Stimulated activated CD8-positive, alpha-beta memory T cell treated with anti-CD3 and anti-CD28 coated beads, Interleukin-7, amount 100 ng/mL, for 48 hours (primary cell): ENCODE measurements around the gene ARMC6.

ENCODE experiments used
- DNase-seq, 2 donors: peaks; one replicate each; pipeline ENCODE4 v3.0.0-alpha.2; 2020; ENCODE audit warnings: low read depth in 1 of 2; ENCODE audit errors: extremely low read depth in 1 of 2

Gene ARMC6

DNA sequence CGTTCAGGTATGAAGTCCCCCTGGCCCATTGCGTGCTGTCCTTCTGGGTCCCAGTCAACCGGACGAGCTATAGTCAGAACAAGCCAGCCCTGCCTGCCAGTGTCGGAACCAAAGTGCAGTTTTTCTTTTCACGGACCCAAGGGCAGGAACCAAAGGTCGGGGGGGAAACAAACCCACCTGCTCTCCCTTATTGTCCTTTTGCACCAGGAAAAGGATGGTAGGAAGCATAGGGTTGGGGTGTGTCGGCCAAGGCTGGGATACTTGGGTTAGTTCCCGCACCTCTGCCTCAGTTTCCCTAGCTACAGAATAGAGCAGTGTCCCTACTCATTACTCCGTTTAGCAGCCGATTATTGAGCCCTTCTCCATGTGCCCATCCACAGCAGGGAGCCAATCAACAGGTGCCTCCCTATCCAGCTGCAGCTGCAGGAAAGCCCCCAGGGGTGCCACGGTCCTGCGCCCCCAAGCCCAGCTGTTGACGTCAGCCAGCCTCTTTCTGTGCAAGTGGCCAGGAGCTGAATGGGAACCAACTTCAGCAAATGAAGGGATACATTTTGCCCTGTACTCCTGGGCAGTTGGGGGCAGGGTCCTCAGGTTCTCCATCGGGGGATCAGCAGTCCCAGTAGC lies 21.0 kb downstream of the ARMC6 start:
- DNase-seq: no peak

GRCh38 chr19:19054939-19055440 lies 21.6 kb downstream of the ARMC6 start:
- DNase-seq: no peak

DNA sequence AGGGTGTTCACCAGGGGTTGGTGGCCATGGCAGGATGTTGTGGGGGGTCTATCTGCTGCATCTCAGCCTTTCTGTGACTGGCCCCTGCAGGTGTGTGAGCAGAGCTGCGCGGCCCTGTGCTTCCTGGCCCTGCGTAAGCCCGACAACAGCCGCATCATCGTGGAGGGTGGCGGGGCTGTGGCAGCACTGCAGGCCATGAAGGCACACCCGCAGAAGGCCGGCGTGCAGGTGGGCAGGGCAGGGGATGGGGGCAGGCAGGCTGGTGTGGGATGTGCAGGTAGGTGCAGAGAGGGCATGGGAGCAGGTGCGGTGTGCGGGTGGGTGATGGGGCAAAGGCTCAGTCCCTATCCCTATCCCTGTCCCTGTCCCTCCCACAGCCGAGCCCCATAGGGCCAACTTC lies 22.3 kb downstream of the ARMC6 start:
- DNase-seq: no peak

- DNase-seq: no peak
Measured at GRCh38 chr19:19056636-19057275, 23.4 kb downstream of the ARMC6 start.

- no peak for DNase-seq
Measured at GRCh38 chr19:19057317-19057716, 23.9 kb downstream of the ARMC6 start.

DNA sequence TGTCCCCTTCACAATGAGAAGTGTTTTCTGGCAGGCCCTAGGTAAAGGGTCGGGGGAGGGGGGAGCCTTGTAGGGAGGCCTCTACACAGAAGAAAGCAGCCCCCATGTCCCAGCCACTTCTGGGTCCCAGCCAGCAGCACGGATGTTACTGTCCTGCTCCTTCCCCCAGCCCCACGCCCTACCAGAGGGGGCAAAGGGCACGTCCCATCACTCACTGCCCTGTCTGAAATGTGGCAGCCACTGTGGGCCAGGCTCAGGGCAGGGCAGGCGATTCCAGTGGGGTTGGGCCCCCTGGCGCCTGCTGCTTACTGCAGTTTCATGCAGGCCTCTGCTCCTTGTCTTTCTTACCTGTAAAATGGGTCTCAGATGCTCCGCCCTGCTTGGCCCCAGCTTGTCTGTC lies 24.3 kb downstream of the ARMC6 start:
- no peak for DNase-seq

GRCh38 chr19:19059018-19059836 lies 25.8 kb downstream of the ARMC6 start:
- no peak for DNase-seq

- DNase-seq: no peak
Measured at GRCh38 chr19:19059837-19060611, 26.6 kb downstream of the ARMC6 start.

DNA sequence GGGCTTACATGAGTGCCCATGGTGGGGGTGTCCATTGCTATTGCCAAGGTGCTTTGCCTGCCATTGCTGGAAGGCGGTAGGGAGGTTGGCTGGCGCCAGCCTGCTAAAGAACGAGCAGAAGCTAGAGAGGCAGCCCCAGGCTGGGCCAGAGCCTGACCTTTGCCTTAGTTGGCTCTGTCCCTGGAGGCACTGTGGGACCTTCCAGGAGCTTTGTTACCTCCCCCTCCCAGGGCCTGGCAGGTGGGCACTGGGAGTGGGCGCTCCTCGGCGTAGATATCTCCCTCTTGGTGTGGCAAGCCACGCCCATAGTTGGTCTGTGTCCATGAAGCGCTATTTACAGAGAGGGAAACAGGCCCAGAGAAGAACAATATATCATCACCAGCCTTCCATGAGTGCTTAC lies 28.1 kb downstream of the ARMC6 start:
- DNase-seq: no peak

DNA sequence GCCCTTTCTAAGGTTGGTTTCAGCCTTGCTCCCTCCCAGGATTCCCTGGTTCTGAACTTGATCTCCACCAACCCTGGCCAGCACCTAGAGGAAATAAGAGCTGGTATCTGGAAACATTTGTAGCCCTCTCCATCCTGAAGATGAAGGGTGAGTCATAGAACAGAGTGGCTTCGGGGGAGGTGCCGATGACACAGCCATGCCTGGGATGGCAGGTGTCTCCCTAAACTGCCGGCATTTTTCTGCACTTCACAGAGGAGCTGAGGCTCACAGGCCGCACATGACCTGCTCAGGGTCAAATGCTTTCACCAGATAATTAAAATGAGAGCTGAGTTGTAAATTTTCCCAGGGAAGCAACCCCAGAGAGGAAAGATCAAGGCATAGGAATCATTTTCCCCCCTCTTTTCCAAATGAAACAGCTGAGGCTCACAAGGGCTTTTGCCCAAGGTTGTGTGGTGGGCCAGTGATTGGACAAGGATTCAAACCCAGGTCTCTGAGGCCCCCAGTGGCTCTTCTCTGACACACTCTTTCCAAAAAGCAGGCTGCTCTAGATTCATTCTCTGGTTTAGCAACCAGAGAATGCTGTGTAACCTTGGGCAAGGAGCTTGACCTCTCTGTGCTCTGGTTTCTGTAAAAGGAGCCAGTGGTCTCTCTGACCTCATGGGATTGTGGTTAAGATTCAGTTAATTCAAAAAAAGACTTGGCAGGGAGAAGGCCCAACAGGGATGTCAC lies 29.2 kb downstream of the ARMC6 start:
- DNase-seq: no peak

- DNase-seq: peak; percentile 98 to 99
Measured at GRCh38 chr19:19063183-19064097, 30.0 kb downstream of the ARMC6 start, which contains the start of gene SLC25A42. Gene SLC25A42, plus strand, starts transcription at chr19:19063994. Its CDS starts 32,131 bp downstream, at chr19:19096125.

DNA sequence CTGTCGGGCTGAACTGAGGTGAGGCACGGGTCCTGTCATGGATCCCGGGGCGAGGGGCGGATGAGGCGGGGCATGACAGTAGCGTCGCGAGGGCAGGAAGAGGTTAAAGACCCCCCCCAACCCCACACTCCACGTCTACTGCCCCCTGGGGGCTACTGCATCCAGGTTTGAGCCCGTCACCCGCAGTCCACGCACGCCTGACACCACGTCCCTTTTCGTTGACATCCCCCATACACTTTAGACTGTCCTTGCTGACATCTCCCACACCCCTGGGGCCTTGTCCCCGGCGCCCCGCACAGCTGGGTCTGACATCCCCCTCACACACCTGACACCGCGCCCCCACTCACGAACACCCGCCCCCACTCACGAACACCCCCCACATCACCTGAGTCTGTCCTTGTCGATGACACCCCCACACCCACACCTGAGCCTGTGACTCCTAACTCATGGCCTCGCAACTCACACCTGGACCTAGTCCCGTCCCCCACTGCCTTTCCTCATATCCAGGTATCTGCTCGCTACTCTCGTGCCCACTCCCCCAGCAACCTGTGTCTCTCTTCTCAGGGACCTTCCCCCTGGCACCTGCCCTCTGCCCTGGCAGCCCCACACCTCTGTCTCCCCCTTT lies 30.8 kb downstream of the ARMC6 start:
- DNase-seq: no peak

- no peak for DNase-seq
Measured at GRCh38 chr19:19064811-19065745, 31.7 kb downstream of the ARMC6 start.

GRCh38 chr19:19067276-19068072 lies 34.1 kb downstream of the ARMC6 start:
- DNase-seq: no peak

DNA sequence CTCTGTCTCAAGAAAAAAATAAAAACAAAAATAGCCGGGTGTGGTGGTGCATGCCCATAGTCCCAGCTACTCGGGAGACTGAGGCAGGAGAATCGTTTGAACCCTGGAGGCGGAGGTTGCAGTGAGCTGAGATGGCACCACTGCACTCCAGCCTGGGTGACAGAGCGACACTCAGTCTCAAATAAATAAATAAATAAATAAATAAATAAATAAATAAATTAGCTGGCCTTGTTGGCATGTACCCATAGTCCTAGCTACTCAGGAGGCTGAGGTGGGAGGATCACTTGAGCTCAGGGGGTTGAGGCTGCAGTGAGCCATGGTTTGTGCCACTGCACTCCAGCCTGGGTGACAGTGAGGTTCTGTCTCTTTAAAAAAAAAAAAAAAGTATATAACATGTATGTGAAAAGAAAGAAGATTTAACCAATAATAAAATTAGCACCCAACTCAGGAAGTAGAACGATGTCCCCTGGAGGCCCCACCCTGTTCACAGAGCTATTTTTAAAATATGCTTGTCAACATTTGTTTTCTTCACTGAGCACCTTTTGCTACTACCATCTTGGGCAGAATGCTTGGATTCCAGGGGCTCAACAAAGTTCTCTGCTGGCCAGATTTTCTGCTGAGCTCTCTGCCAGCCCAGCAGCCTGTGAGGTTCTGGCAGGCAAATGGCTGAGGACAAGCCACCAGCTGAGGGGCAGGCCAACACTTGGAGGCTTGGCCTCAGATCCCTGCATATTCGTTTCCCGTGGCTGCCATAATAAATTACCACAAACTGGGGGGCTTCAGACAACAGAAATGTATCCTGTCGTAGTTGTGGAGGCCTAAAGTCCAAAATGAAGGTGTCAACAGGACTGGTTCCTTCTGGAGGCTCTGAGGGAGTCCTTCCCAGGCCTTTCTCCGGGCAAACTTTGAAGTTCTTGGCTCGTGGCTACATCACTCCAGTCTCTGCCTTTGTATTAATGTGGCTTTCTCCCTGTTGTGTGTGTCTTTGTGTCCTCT lies 35.6 kb downstream of the ARMC6 start:
- no peak for DNase-seq

DNA sequence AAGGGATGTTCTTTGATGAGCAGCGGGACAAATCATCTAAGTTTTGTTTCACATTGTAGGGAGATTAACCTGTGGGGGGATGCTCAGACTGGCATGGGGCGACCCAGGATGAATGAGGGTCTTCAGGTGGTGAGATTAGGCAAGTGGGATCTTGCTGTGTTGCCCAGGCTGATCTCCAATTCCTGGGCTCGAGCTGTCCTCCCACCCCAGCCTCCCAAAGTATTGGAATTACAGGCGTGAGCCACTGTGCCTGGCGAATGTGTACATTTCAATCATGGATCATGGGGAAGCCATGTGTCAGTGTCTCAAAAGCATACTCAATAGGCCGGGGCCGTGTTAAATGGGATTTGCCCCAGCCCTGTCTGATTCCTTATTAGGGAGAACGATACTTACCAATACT lies 38.5 kb downstream of the ARMC6 start:
- DNase-seq: no peak
